ENCODE data around the gene DDIAS. TPM values are rescaled to one million over a fixed set of nuclear protein-coding genes. Genes with fewer than 3 reads are reported as not detected.
"Not testable (repeated sequence)": the region's sequence is repeated elsewhere in the genome, so short reads cannot be mapped to it uniquely, and the experiment has no call there.

Gene DDIAS, protein sequence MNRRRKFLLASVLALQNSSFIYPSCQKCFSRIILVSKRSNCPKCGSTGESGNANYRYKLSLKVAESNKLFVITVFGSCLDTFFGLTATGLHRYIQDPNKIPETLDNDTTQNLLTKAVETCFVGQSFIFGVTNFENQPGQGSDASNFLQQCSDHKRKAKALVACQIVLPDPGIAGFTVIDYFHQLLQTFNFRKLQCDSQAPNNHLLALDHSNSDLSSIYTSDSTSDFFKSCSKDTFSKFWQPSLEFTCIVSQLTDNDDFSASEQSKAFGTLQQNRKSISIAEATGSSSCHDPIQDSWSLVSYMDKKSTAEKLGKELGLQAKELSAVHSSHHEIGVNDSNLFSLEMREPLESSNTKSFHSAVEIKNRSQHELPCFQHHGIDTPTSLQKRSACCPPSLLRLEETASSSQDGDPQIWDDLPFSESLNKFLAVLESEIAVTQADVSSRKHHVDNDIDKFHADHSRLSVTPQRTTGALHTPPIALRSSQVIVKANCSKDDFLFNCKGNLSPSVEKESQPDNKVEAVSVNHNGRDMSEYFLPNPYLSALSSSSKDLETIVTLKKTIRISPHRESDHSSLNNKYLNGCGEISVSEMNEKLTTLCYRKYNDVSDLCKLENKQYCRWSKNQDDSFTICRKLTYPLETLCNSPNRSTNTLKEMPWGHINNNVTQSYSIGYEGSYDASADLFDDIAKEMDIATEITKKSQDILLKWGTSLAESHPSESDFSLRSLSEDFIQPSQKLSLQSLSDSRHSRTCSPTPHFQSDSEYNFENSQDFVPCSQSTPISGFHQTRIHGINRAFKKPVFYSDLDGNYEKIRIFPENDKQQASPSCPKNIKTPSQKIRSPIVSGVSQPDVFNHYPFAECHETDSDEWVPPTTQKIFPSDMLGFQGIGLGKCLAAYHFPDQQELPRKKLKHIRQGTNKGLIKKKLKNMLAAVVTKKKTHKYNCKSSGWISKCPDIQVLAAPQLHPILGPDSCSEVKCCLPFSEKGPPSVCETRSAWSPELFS
- total RNA-seq, result 1.2 and 4.2 TPM in 2 replicates

DNA sequence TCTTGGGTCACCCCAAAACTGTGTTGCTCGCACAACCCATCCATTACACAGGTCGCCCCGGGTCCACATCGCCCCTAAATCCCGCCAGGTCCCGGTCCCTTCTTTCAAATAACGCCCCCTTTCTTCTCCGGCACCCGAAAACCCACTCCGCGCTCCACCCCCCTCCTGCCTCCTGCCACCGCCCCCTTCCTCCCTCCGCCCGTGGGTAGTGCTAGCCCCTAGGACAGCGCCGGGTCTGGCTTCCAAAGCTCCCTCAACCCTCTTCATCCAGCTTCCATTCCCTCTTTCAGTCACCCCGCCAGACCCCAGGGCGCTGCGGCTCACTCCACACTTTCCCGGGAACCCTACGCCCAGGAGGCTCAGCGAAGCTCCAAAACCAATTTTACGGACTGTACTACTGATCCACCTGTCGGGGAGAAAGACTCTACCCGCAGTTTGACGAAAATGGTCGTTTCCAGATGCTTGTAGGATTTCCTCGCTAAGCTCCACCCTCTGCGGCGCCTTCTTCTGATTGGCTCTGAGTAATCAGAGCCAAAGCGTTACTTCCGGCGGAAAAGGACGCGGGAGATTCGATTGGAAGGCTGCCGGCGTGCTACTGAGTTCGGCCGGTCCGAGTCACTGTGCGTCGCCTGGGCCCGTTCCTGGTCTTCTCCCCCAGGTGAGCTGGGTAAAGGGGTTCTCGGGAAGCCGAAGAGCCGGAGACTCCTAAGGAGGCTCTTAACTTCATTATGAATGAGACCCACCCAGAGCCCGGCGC, at the start of gene DDIAS:
TSS of gene DDIAS (plus strand) at position 572 of the 757 bp plus-strand sequence. CDS start 13,003 bp downstream, outside the sequence.
- DNase-seq (ENCODE audit: extremely low read depth, low read depth, low spot score), result peak; percentile 97

DNA sequence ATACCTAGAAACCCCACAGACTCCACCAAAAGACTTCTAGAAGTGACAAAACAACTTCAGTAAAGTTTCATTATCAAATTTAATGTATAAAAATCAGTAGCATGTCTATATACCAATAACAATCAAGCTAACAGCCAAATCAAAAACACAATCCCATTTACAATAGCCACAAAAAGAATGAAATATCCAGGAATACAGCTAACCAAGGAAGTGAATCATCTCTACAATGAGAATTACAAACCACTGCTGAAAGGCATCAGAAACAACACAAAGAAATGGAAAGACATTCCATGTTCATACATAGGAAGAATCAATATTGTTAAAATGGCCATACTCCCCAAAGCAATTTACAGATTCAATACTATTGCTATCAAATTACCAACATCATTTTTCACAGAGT, 47.3 kb upstream of the DDIAS start:
- DNase-seq (ENCODE audit: extremely low read depth, low read depth, low spot score), result peak; percentile 41

DNA sequence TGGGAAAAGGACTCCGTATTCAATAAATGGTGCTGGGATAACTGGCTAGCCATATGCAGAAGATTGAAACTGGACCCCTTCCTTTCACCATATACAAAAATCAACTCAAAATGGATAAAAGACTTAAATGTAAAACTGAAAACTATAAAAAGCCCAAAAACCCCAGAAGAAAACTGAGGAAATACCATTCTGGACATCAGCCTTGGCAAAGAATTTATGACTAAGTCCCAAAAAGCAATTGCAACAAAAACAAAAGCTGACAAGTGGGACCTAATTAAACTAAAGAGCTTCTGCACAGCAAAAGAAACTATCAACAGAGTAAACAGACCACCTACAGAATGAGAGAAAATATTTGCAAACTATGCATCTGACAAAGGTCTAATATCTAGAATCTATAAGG, 46.6 kb upstream of the DDIAS start:
- not testable (repeated sequence) for DNase-seq (ENCODE audit: extremely low read depth, low read depth, low spot score)

DNA sequence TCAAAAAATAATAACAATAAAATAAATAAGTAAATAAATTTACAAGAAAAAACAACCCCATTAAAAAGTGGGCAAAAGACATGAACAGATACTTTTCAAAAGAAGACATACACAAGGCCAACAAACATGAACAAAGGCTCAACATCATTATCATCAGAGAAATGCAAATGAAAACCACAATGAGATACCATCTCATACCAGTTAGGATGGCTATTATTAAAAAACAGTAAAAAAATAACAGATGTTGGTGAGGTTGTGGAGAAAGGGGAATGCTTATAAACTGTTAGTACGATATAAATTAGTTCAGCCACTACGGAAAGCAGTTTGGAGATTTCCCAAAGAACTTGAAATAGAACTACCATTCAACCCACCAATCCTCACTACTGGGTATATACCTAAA, 45.9 kb upstream of the DDIAS start:
- DNase-seq (ENCODE audit: extremely low read depth, low read depth, low spot score), result no peak

DNA sequence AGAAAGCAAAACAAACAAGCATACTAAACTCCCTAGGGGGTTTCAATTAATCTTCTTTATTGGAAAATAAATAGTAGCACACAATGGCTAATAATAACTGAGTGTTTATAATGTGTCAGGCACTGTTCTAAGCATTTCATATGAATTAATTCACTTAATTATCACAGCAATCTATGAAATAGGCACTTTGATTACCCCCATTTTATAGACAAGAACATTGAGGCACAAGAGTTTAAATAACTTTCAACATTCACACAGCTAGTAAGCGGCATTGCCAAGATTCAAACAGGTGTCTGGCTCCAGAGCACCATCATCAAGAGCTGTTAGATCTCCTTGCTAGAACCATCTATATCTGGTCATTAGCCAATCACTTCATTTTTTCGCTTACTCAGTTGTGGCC, 44.4 kb upstream of the DDIAS start:
- no peak for DNase-seq (ENCODE audit: extremely low read depth, low read depth, low spot score)

DNA sequence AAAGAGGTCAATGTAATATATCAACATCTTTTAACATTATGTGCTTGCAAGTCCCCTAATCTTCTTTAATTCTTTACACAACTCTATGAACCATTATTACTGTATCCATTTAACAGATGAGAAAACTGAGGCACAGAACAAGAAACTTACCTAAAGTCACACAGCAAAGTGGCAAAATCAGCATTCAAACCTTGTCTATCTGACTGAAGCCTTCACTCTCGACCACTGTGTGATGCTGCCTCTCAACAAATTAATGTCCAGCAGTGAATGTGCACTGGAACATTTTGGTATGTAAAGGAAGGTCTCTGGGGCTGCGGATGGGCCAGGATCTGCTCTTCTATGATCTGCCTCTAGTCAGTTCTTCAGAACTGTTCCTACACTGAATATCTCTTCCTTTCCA, 43.4 kb upstream of the DDIAS start:
- no peak for DNase-seq (ENCODE audit: extremely low read depth, low read depth, low spot score)

DNA sequence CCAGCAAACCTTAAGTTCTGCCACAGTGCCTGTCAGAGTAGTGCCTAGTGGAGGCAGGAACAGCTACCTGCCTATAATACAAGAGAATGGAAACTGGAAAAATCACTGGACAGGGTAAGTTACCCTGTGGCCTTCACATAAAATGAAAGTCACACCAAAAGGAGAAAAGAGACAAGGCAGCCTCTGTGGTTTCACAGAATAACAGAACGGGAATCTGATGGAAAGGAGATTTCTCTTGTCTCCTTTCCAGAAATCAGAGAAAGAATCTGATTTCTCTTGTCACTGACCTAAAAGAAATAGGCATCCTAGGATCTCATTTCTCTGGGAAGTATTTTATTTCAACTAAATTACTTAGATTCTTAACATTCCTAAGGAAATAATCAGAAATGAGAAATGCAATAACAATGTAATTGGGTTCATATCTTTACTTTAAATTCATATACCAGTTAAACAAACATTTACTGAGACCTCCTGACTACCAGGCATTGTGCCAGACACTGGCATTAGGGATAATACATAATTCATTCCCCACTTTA, 42.9 kb upstream of the DDIAS start:
- peak; percentile 77 for DNase-seq (ENCODE audit: extremely low read depth, low read depth, low spot score)

DNA sequence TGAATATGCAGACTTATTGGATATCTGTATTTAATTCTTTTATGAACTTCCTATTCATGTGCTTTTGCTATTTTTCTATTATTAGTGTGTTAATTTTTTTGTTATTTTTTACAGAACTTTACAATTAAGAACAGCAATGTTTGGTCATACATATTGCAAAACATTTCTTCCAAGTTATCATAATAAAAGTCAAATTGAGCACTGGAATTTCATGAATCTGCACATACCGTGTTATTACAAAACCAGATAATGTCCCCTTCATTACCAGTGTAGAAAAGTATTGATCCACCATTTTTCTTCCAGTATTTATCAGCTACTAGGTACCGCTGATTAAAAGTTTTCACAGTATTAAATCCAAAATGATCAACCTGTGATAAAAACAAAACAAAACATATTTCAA, 41.8 kb upstream of the DDIAS start:
- DNase-seq (ENCODE audit: extremely low read depth, low read depth, low spot score), result no peak

DNA sequence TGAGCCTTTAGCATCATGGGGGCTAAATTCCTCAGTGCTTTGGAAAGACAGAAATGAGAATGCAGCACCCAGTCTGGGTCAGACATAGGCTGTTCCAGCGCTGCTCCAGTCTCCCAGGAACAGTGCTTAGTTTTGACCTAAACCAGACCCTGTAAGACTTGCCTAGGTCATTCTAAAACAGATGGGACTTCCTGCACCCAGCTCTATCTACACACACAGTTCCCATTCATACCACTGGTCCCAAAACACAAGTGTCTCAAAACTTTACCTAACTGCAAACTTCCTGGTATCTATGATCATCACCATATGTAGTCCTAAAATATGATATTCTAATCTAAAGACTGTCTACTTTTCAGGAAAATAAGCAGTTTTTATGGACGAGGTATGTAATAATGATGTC, 39.2 kb upstream of the DDIAS start:
- DNase-seq (ENCODE audit: extremely low read depth, low read depth, low spot score), result no peak

DNA sequence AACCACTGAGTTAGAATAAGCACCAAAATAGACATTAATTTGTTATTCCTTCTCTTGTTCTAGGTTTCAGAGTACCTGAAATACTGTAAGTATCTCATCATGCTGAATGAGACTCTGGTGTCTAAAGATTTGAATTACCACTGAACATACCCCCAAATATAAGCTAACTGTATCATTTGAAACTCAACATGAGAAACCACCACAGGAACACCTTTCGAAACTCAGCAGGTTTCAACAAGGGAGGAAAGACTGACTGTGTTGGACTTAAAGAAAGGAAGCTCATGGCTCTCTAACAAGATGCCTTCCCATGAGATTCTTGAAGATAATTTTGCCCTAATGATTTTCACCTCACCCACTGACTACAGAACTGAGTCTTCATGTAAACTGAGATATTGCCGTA, 38.3 kb upstream of the DDIAS start:
- DNase-seq (ENCODE audit: extremely low read depth, low read depth, low spot score), result no peak

DNA sequence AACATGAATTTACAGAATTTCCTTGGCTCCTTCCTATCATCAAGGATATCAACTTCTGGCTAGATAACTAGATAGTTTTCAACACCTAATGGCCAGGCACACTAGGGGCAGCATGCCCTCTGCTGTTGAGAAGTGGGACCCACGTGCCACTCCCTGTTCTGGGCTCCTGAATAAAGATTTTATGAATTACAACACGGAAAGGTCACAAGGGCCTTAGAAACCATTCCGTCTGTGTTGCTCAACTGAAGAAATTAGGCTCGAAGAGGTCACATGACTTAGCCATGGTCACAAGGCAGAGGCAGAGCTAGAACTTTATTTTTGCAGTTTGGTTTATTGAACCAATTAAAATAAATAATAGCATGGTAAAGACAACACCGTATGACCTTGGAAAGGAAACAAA, 37.3 kb upstream of the DDIAS start:
- DNase-seq (ENCODE audit: extremely low read depth, low read depth, low spot score), result peak; percentile 41

DNA sequence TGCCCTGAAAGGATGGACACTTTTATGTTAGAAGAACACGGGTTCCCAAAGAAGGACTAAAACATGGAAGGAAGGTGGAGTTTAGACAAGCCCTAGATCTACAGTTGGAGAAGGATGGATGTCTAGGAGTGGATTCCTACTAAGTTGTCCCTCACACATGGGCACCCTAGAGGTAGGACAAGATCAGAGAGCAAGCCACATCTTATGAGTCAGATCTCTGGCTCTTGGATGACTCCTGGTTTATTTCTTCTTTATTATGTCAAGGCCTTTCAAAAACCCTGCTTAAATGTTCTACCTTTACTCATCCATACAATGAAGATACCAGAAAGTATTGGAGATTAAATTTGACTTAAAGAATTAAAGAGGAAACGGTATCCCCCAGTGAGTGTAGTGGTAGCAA, 35.7 kb upstream of the DDIAS start:
- DNase-seq (ENCODE audit: extremely low read depth, low read depth, low spot score), result no peak

DNA sequence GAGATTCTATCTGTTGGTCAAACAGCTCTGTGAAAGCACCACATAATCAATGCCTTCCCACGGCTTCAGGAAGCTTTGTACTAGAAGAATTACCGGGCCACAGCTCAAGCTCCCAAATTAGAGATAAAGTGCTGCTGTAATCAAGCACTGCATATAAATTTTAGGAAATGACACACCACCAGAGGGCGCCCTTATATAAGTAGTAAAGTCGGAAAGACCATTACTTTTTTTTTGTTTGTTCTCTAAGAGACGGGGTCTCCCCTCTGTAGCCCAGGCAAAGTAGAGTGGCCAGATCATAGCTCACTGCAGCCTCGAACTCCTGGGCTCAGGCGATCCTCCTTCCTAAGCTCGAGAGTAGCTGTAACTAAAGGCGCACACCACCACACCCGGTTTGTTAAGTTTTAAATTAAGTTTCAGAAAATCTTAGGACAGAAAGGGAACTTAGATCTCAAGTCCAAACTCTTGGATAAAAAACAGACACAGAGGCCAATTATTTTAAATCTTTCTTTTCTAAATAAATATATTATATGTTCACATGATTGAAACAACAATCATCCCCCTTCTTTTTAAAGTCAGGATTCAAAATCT, 33.9 kb upstream of the DDIAS start:
- peak; percentile 71 for DNase-seq (ENCODE audit: extremely low read depth, low read depth, low spot score)

DNA sequence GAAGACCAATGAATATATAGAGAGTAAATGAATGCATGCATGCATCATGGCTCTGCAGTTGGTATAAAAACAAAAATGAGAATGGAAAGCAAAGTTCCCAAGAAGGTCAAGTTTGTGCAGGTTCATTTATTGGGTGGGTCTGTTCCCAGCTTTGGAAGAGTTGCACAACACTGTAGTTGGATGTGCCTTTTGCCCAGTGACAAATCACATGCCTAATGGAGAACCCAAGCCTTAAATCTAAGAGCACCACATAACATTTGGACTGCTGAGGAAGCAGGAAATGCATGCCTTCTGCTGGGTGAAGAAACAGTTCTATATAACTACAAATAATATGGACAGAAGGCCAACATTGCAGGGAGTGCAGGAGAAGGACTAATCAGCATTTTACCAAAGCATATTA, 31.9 kb upstream of the DDIAS start:
- no peak for DNase-seq (ENCODE audit: extremely low read depth, low read depth, low spot score)

DNA sequence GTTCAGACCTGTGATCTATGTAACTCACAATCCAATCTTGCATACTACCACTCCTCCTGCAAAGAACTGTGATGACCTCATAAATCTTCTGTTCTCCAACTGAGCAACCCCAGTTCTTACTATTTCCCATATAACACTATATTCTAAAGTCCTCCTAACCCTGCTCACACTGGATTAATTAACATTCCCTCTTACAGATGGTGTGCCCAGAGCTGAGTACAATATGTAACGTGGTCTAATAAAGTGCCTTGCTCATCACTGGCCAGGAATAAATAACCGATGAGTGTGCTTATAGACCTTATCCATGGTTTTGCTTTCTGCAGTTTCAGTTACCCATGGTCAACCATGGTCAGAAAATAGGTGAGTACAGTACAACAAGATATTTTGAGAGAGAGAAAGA, 29.9 kb upstream of the DDIAS start:
- no peak for DNase-seq (ENCODE audit: extremely low read depth, low read depth, low spot score)

DNA sequence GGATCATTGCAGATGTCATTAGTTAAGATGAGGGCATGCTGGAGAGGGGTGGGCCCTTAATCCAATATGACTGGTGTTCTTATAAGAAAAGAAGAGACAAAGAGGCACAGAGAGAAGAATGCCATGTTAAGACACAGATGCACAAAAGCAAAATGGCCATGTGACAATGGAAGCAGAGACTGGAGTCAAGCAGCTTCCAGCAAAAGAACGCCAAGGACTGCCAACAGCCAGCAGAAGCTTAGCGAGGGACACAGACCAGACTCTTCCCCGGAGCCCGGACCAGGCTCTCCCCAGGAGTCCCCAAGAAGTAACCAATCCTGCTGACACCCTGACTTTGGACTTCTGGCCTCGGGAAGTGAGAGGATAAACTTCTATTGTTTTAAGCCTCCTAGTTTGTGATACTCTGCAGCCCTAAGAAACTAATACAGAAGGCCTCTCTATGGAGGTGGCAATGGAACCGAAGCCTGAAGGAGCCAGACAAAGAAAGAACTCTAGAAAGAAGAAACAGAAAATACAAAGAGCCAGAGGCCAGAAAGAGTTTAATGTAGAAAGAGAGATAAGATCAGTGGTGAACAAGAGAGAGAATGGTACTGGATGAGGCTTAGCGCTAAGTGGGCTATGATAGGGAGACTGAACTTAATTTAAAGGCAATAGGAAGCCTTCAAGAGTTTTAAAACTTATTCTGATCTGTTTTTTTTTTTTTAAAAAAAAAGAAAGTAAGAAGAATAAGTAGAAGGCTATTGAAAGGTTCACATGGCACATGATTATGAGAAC, 29.0 kb upstream of the DDIAS start:
- DNase-seq (ENCODE audit: extremely low read depth, low read depth, low spot score), result no peak

DNA sequence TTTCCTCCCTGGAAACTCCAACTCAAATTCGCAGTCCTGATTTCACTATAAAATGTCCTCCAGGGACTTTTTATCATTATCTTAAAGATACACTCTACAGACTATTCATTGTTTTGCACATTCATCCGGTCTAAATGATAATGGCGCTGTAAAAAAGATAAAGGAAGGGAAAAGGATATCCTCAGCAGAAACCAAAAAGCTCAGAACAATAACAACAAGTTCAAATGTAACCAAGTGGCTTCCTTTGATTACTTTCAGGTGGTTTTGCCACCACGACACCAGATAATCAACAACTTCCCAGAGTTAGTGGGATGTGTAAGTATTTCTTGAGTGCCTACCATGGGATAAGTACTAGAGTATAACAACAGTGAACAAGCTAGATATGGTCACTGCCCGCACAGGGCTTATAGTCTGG, 27.6 kb upstream of the DDIAS start:
- no peak for DNase-seq (ENCODE audit: extremely low read depth, low read depth, low spot score)

DNA sequence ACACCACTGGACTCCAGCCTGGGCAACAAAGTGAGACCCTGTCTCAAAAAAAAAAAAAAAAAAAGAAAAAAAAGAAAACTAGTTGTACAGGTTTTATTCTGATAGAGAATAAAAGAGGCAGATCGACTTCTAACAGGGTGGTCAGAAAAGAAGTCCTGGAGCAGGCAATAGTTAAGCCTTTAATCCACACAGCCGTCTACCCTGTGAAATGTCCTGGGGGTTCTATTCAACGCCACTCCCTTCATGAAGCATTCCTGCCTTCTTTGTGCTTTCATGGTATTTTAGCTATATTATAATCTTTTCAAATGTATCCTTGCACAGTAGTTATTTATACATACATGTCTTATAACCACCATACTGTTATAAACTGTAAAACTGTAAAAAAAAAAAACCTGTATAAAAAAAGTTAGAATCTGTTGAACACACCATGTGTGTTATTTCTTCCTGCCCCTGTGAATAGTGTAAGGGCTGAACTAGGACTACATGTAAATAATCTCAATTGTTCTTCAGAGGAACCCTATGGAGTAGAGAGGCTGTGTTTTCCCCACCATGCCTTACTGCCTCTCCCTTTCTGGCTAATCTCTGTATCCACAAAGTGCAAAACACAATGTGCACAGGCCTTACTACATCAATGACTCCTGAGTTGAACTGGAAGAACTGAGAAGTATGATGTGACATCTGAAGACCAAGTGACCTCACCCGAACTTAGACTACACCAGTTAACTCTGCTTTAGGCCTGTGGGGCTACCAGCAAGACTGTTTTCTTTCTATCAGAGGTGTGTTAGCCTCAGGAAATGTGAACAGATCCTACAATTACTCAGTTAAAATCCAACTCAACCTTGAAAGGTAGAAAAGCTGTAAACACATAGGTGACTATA, 26.7 kb upstream of the DDIAS start:
- no peak for DNase-seq (ENCODE audit: extremely low read depth, low read depth, low spot score)

DNA sequence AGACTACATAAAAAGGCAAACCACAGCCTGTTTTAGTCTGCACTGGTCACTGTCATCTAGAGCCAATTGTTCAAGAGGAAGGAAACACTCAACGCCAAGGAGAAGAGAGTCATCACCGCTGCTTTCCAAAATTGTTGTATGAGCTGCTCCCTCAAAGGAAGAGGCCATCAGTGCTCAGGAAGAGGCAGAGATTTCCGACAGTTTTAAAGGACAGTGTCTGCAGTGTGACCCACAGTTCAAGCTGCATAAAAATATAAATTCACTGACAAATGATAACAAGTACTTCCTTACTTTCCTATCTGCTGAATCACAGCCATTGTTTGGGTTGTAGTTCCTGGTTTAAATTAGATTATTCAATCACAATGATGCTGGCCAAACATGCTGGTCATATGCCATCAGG, 17.7 kb upstream of the DDIAS start:
- DNase-seq (ENCODE audit: extremely low read depth, low read depth, low spot score), result no peak
